ENCODE results near the gene CDC14A.

CDC14A gene

GRCh38 chr1:100430325-100430756 is 78.0 kb downstream of the CDC14A start:
- no peak for TF ChIP-seq CTCF (IDR thresholded peaks at IDR 0.05; ENCODE audit: low read depth, low read length, missing control alignments)
- H3K4me3 ChIP-seq (replicated peaks; ENCODE audit: low read depth, low read length): no peak overlapping the region
- DNase-seq (ENCODE audit: extremely low read depth, low read depth): no peak

- no peak overlapping the region for H3K4me3 ChIP-seq (replicated peaks; ENCODE audit: low read depth, low read length)
- no peak for DNase-seq (ENCODE audit: extremely low read depth, low read depth)
- no peak for TF ChIP-seq CTCF (IDR thresholded peaks at IDR 0.05; ENCODE audit: low read depth, low read length, missing control alignments)
Observed at GRCh38 chr1:100431954-100432353, 79.6 kb downstream of the CDC14A start.

GRCh38 chr1:100433563-100433962 is 81.3 kb downstream of the CDC14A start:
- TF ChIP-seq CTCF (IDR thresholded peaks at IDR 0.05; ENCODE audit: low read depth, low read length, missing control alignments): no peak
- no peak for DNase-seq (ENCODE audit: extremely low read depth, low read depth)
- no peak overlapping the region for H3K4me3 ChIP-seq (replicated peaks; ENCODE audit: low read depth, low read length)

- TF ChIP-seq CTCF (IDR thresholded peaks at IDR 0.05; ENCODE audit: low read depth, low read length, missing control alignments): no peak
- no peak for DNase-seq (ENCODE audit: extremely low read depth, low read depth)
- H3K4me3 ChIP-seq (replicated peaks; ENCODE audit: low read depth, low read length): no peak overlapping the region
Observed at GRCh38 chr1:100434831-100435230, 82.5 kb downstream of the CDC14A start.

GRCh38 chr1:100438375-100438774 is 86.1 kb downstream of the CDC14A start:
- TF ChIP-seq CTCF (IDR thresholded peaks at IDR 0.05; ENCODE audit: low read depth, low read length, missing control alignments): no peak
- no peak overlapping the region for H3K4me3 ChIP-seq (replicated peaks; ENCODE audit: low read depth, low read length)
- no peak for DNase-seq (ENCODE audit: extremely low read depth, low read depth)

GRCh38 chr1:100438789-100439188 is 86.5 kb downstream of the CDC14A start:
- TF ChIP-seq CTCF (IDR thresholded peaks at IDR 0.05; ENCODE audit: low read depth, low read length, missing control alignments): no peak
- DNase-seq (ENCODE audit: extremely low read depth, low read depth): no peak

GRCh38 chr1:100440075-100440809 is 87.9 kb downstream of the CDC14A start:
- no peak for DNase-seq (ENCODE audit: extremely low read depth, low read depth)
- H3K4me3 ChIP-seq (replicated peaks; ENCODE audit: low read depth, low read length): no peak overlapping the region
- TF ChIP-seq CTCF (IDR thresholded peaks at IDR 0.05; ENCODE audit: low read depth, low read length, missing control alignments): no peak

More at GRCh38 chr1:100438789-100439188, 86.5 kb downstream of the CDC14A start:
- H3K4me3 ChIP-seq (replicated peaks; ENCODE audit: low read depth, low read length): no peak overlapping the region

All from HFF-Myc (cell line).